ENCODE data around the gene LRRC2. TPM values are rescaled to one million over a fixed set of nuclear protein-coding genes. Genes with fewer than 3 reads are reported as not detected.

The LRRC2 gene
- total RNA-seq, result 0.18 TPM in 1 of 2 replicates, not detected in the other

DNA sequence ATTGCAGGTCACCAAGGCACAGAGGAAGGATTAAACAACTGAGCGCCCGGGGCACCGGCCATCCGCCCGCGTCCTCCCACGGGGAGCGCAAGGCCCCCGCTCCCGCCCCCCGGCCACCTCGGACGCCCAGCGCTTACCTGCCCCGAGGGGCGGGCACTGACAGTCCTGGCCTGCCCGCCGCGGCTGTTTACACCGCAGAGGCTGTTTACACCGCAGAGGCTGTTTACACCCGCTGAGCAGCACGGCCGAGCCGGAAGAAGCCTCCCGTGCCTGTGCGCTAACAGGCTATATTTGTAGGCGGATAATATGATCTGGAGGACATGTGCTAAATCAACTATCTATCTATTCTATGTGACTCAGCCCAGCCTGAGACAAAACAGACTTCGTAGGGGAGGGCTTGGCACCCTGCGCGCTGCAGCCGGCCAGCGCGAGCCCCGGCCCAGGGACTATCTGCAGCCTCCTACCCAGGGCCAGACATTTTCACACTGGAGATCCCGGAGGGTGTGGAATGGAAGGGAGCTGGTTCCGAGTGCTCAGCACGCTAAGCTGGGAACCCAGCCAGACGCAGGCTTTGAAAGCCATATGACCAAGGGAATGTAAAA, at the start of gene LRRC2:
Gene LRRC2, minus strand, starts transcription at position 263 of the 602 bp plus-strand sequence. CDS start 14,711 bp downstream, outside the sequence.

DNA sequence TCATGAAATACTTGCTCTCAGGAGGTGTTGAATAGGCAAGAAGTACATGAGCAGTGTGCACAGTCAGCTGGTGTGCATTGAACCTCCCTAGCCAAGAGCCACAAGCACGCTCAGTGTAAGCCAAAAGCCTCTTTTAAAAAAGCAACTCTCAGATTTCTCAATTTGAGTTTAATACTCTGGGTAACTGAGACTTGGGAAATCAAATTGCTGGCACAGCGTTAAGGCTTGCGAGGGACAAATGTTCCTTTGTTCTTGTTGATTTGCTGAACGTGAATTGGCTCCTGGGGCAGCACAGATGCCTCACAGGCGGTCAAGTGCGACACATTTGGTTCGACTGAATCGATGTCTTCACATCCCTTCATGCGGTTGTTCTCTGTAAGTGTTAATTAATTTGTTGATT, 46.2 kb upstream of the LRRC2 start, which contains the start of gene FAM240A:
Gene FAM240A, plus strand, starts transcription at position 202 of the 400 bp plus-strand sequence. Its CDS starts 159 bp downstream, at position 361.

DNA sequence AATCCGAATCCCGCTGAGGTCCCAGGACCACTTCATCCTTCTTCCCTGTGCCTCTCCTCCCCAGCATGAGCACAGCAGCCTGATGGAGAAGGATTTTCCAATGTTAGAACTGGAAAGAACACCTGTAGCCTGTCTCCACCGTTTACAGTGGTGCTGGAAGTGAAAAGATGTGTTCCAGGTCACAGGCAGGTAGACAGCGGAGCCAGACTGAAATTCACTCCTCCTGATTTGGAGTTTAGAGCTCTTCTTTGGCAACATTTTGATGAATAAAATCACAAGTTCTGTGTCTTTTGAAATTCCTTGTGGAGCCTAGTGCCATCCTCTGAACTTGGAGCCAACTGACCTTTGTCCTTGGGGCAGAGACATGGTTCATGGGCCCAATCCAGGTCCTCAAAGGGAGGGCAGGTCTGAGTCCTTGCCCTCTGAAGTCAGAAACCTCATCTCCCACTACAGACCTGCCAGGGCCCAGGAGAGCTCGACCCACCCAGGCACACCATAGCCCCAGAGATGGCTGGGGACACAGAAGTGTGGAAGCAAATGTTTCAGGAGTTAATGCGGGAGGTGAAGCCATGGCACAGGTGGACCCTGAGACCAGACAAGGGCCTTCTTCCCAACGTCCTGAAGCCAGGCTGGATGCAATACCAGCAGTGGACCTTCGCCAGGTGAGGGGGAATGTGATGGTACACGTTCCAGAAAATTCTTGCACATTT, 68.4 kb downstream of the LRRC2 start, which contains the start of gene RTP3:
Gene RTP3, plus strand, starts transcription at position 421 of the 710 bp plus-strand sequence. Its CDS starts 87 bp downstream, at position 508.

Other genes with a start within 250 kb of the LRRC2 start
- not detected in 2 replicates for gene CCR2, start 212.2 kb downstream of the LRRC2 start, total RNA-seq
- not detected in 2 replicates for gene CCR5, start 195.4 kb downstream of the LRRC2 start, total RNA-seq
- gene CCRL2, start 159.0 kb downstream of the LRRC2 start, total RNA-seq, result 5.0 and 6.6 TPM in 2 replicates
- not detected in 2 replicates for gene LTF, start 101.4 kb downstream of the LRRC2 start, total RNA-seq
- not detected in 2 replicates for gene RTP3, start 68.3 kb downstream of the LRRC2 start, total RNA-seq
- not detected in 2 replicates for gene FAM240A, start 46.2 kb upstream of the LRRC2 start, total RNA-seq
- gene ALS2CL, start 127.4 kb upstream of the LRRC2 start, total RNA-seq, result 1.8 and 2.3 TPM in 2 replicates
- gene TMIE, start 135.1 kb upstream of the LRRC2 start, total RNA-seq, result not detected in 2 replicates
- not detected in 2 replicates for gene PRSS50, start 151.6 kb upstream of the LRRC2 start, total RNA-seq

Measured in myometrial cell (primary cell).